ENCODE measurements around the gene HECTD4. TPM values are rescaled to one million over a fixed set of nuclear protein-coding genes. Genes with fewer than 3 reads are reported as not detected.

Gene HECTD4
- total RNA-seq, 1 donor from 2014 or later: 33.6 TPM

DNA sequence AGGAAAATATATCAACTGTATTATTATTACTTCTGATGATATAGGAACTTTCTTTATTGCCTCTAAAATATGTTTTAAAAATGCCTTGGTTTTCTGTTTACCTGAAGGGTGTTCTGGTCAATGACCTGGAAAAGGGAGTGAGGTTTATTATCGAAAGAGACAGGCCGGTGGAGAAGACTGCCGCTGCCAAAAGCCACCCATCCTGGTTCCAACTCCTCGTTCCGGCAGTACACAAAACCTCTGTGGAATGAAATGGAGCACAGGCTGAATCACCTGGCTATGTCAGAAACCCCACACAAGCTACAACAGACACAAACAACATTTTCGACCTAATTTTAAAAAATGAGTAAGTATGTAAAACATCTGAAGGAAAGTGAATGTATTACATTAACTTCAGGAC is 73.6 kb downstream of the HECTD4 start:
- Mint-ChIP-seq H3K27ac (no peak overlapping the region), H3K36me3 (ENCODE audit: low read depth) (peaks cover 28% of the 10 kb centered on the region), H3K4me1 (no peaks in the 10 kb centered on the region), H3K4me3 (no peak overlapping the region), H3K9me3 (no peaks in the 10 kb centered on the region), H3K27me3 (no peaks in the 10 kb centered on the region)
- intact Hi-C loops (cut with micrococcal nuclease): no loop called here
- no peak for DNase-seq

DNA sequence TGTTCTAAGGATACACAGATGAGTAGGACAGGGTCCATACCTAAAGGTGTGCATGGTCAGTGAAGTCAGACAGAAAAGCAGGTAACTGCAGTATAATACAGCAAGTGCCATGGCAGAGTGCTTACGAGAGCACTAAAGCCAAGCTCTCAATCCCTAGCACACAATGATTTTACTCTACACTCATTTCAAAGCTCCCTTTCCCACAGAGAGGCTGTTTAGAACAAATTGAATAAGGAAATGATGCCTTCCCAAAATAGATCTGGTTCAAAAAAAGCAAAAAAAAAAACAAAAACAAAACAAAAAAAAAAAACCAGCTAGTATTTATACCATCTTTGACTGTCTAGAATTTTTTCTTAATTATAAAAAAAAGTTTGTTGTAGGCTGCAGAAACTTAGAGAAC is 74.1 kb downstream of the HECTD4 start:
- DNase-seq: no peak
- H3K4me1 Mint-ChIP-seq: peaks cover 2% of the 10 kb centered on the region
- no peak overlapping the region for H3K27ac Mint-ChIP-seq
- no peak overlapping the region for H3K4me3 Mint-ChIP-seq
- intact Hi-C loops (cut with micrococcal nuclease): no loop called here
- no peaks in the 10 kb centered on the region for H3K27me3 Mint-ChIP-seq
- no peaks in the 10 kb centered on the region for H3K9me3 Mint-ChIP-seq
- peaks cover 30% of the 10 kb centered on the region for H3K36me3 Mint-ChIP-seq (ENCODE audit: low read depth)

DNA sequence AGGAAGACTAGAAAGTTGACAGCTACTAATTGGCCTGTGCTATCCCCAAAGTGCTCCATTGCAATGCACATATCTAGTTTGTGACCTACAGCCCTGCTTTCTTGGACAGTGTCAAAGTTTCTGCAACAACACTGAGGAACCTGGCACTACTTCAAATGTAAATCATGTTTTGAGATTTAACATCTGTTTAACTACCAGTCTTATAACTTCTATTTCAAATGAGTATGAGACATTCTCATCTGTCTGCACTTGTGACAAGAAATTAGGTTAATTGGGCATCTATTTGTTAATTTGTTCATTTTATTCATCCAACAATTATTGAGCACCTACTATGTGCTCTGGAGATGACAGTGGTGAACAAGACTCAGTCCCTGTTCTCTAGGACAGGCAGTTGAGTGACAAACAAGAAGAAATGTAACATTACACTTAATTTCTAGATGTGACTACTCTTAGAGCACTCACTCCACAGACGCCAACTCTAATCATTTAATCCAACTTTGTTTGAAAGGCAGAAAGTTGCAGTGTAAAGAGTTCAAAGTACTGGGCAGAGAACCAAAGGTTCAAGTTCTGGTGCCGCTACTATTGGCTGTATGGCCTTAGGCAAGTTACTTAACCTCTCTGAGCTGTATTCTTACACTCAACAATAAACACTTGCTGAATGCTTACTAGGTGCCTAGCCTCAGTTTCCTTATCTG is 74.8 kb downstream of the HECTD4 start:
- Mint-ChIP-seq H3K4me1 (peaks cover 6% of the 10 kb centered on the region), H3K27me3 (no peaks in the 10 kb centered on the region), H3K27ac (no peak overlapping the region), H3K4me3 (no peak overlapping the region), H3K36me3 (ENCODE audit: low read depth) (peaks cover 28% of the 10 kb centered on the region), H3K9me3 (no peaks in the 10 kb centered on the region)
- no peak for DNase-seq
- intact Hi-C loops (cut with micrococcal nuclease): no loop called here

DNA sequence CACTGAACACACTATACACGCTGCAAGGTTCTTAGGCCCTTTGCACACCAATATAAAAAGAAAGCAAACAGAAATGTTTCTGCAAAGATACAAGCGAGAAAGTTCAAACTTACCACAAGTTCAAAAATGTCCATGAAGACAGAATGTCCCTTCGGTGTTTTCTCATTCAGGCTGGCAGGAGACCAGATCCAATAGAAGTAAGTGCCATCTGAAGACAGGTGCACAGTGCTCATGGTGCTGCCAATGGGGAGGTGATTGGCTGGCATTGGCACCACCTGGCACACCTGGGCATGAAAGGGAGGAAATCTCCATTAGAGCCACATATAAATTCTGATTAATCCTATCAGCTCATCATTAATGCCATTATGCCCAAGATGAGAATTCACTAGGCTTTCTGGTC is 76.3 kb downstream of the HECTD4 start:
- intact Hi-C loops (cut with micrococcal nuclease): no loop called here
- Mint-ChIP-seq H3K9me3 (no peaks in the 10 kb centered on the region), H3K27ac (no peak overlapping the region), H3K36me3 (ENCODE audit: low read depth) (peaks cover 21% of the 10 kb centered on the region), H3K4me1 (peaks cover 6% of the 10 kb centered on the region), H3K4me3 (no peak overlapping the region), H3K27me3 (no peaks in the 10 kb centered on the region)
- no peak for DNase-seq

DNA sequence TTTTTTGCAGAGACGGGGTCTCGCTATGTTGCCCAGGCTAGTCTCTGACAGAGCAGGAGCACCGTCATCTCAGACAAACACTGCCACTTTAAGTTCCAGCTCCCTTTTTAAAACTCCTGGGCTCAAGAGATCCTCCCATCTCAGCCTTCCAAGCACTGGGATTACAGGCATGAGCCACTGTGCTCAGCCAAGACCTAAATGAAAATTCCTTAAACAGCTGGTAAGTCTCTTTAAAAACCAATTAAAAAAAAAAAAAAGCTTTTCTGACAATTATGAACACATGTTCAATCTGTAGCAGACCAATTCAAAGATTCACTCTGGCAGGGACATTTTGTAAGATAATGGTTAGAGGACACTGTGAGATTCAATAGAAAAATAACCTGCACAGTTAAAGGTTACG is 77.8 kb downstream of the HECTD4 start:
- Mint-ChIP-seq H3K27ac (no peak overlapping the region), H3K4me1 (peaks cover 6% of the 10 kb centered on the region), H3K36me3 (ENCODE audit: low read depth) (peaks cover 20% of the 10 kb centered on the region), H3K4me3 (no peak overlapping the region), H3K9me3 (no peaks in the 10 kb centered on the region), H3K27me3 (no peaks in the 10 kb centered on the region)
- intact Hi-C loops (cut with micrococcal nuclease): loop anchor here (5.0 kb wide), 1 partner anchor 83 kb away; no protein-coding TSS in a partner anchor
- DNase-seq: no peak

DNA sequence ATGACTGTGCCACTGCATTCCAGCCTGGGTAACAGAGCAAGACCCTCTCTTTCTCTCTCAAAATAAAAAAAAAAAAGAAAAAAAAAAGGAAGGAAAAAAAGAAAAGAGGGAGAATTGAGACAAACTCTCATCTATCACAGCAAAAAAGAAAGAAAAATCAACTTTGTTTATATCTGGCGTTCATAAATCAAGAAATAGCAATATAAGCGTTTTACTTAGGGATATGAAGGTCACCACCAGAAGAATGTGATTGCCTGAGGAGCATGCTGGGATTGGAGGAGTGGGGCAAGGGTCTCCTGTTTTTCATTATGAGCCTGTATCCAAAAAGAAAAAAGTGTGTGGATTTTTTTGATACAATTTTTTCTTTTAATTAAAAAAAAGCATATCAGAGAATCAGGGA is 78.4 kb downstream of the HECTD4 start:
- no peak for DNase-seq
- H3K27ac Mint-ChIP-seq: no peak overlapping the region
- intact Hi-C loops (cut with micrococcal nuclease): loop anchor here (5.0 kb wide), 1 partner anchor 84 kb away; no protein-coding TSS in a partner anchor
- H3K4me1 Mint-ChIP-seq: peaks cover 6% of the 10 kb centered on the region
- H3K36me3 Mint-ChIP-seq (ENCODE audit: low read depth): peaks cover 17% of the 10 kb centered on the region
- no peaks in the 10 kb centered on the region for H3K27me3 Mint-ChIP-seq
- H3K4me3 Mint-ChIP-seq: no peak overlapping the region
- H3K9me3 Mint-ChIP-seq: no peaks in the 10 kb centered on the region

DNA sequence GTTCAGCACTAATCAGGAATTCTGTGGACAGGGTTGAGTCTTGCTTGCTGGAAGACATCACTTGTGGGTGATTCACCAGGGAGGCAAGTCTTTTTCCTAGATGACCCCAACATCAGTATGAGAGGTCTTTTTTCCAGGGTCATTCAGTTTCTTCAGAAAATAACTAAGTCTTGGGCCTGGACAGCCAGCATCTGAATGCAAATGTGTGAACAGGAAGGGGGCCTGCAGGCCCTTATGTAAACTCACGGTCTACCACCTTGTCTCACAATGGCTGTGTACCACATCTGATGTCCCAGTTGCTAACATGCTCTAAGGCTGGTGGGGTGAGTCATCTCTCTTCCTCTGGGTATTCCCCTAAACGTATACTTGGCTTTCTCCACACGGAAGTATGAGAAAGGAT is 79.2 kb downstream of the HECTD4 start:
- Mint-ChIP-seq H3K27ac (peak overlapping the region; percentile 40), H3K4me3 (no peak overlapping the region), H3K9me3 (no peaks in the 10 kb centered on the region), H3K27me3 (no peaks in the 10 kb centered on the region), H3K36me3 (ENCODE audit: low read depth) (peaks cover 13% of the 10 kb centered on the region), H3K4me1 (peaks cover 6% of the 10 kb centered on the region)
- intact Hi-C loops (cut with micrococcal nuclease): loop anchor here (5.0 kb wide), 1 partner anchor 84 kb away; no protein-coding TSS in a partner anchor
- DNase-seq: peak; percentile 85

DNA sequence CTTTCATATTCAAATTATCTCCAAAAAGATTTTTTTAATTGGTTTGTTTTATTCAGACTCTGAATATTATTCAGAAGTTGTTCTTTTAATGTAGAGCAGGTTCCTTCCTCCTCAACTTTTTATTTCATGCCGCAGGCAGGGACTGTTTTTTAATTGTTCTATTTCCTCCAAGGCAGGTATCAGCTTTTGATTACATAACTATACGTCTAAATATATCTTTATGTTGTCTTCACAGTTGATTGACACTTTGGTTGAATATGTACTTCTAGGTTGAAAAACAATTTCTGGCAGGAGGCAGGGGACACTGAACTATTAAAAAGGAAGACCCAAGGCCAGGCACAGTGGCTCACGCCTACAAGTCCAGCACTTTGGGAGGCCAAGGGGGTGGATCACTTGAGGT is 82.5 kb downstream of the HECTD4 start:
- H3K9me3 Mint-ChIP-seq: no peaks in the 10 kb centered on the region
- H3K27ac Mint-ChIP-seq: no peak overlapping the region
- DNase-seq: no peak
- peaks cover 6% of the 10 kb centered on the region for H3K4me1 Mint-ChIP-seq
- H3K36me3 Mint-ChIP-seq (ENCODE audit: low read depth): peaks cover 4% of the 10 kb centered on the region
- intact Hi-C loops (cut with micrococcal nuclease): loop anchor here (5.0 kb wide), 1 partner anchor 88 kb away; no protein-coding TSS in a partner anchor
- H3K4me3 Mint-ChIP-seq: no peak overlapping the region
- H3K27me3 Mint-ChIP-seq: no peaks in the 10 kb centered on the region

DNA sequence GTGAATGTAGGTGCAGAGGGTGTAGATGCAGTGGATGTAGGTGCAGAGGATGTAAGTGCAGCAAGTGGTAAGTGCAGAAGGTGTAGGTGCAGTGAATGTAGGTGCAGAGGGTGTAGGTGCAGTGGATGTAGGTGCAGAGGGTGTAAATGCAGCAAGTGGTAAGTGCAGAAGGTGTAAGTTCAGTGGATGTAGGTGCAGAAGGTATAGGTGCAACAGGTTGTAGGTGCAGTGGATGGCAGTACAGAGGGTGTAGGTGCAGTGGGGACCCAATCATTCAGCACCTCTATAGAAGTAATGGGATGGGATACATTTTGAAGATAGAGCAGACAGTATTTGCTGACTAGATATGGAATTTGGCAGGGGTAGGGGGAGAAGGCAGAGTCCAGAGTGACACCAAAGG is 85.0 kb downstream of the HECTD4 start:
- Mint-ChIP-seq H3K4me1 (peaks cover 1% of the 10 kb centered on the region), H3K4me3 (no peak overlapping the region), H3K9me3 (no peaks in the 10 kb centered on the region), H3K27me3 (no peaks in the 10 kb centered on the region), H3K27ac (no peak overlapping the region), H3K36me3 (ENCODE audit: low read depth) (peaks cover 6% of the 10 kb centered on the region)
- DNase-seq: no peak
- intact Hi-C loops (cut with micrococcal nuclease): no loop called here

DNA sequence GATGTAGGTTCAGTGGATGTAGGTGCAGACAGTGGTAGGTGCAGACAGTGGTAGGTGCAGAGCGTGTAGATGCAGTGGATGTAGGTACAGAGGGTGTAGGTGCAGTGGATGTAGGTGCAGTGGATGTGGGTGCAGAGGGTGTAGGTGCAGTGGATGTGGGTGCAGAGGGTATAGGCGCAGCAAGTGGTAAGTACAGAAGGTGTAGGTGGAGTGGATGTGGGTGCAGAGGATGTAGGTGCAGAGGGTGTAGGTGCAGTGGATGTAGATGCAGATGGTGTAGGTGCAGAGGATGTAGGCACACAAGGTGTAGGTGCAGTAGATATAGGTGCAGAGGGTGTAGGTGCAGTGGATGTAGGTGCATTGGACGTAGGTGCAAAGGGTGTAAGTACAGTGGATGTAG is 86.0 kb downstream of the HECTD4 start:
- peaks cover 5% of the 10 kb centered on the region for H3K4me1 Mint-ChIP-seq

DNA sequence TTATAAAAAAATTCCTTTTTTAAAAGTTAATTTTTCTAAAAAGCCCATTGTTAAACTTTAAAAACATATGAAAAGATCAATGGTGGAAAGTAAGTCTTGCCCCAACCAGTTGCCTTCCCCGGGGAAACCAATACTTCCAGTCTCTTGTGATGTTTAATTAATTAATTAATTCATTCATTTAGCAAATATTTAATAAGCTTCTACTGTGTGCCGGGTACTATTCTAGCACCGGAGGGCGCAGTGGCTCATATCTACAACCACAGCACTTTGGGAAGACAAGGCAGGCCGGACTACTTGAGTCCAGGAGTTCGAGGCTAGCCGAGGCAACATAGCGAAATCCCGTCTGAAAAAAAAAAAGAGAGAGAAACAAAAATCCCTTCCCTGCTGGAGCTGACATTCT is 87.4 kb downstream of the HECTD4 start:
- Mint-ChIP-seq H3K36me3 (ENCODE audit: low read depth) (peaks cover 9% of the 10 kb centered on the region), H3K27me3 (no peaks in the 10 kb centered on the region), H3K9me3 (peaks cover 4% of the 10 kb centered on the region), H3K4me3 (no peak overlapping the region), H3K27ac (no peak overlapping the region), H3K4me1 (peaks cover 5% of the 10 kb centered on the region)
- no peak for DNase-seq
- intact Hi-C loops (cut with micrococcal nuclease): no loop called here

More for the DNA sequence above, 86.0 kb downstream of the HECTD4 start:
- no peak overlapping the region for H3K4me3 Mint-ChIP-seq
- peaks cover 7% of the 10 kb centered on the region for H3K36me3 Mint-ChIP-seq (ENCODE audit: low read depth)
- no peaks in the 10 kb centered on the region for H3K9me3 Mint-ChIP-seq
- DNase-seq: no peak
- intact Hi-C loops (cut with micrococcal nuclease): no loop called here
- no peaks in the 10 kb centered on the region for H3K27me3 Mint-ChIP-seq
- no peak overlapping the region for H3K27ac Mint-ChIP-seq

DNA sequence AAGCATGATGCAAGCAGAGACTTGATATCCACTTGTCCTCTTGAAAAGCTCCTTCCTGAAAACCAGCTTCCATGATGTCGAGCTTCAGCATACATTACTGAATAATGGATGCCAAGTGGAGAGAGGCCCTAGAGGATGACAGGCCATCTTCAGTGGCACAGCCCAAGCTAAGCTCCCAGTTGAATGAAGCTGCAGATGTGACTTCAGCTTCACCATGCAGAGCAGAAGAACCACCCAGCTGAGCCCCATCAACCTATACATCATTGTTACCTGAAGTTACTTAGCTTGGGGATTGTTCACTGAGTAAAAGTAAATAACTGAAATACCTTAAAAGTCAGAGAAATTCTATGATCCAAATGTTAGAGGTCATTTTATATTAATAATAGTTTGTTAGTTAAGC is 93.6 kb downstream of the HECTD4 start:
- Mint-ChIP-seq H3K36me3 (ENCODE audit: low read depth) (peaks cover 17% of the 10 kb centered on the region), H3K27me3 (no peaks in the 10 kb centered on the region), H3K27ac (no peak overlapping the region), H3K4me3 (no peak overlapping the region), H3K9me3 (peaks cover 4% of the 10 kb centered on the region), H3K4me1 (peaks cover 5% of the 10 kb centered on the region)
- intact Hi-C loops (cut with micrococcal nuclease): no loop called here
- DNase-seq: no peak

DNA sequence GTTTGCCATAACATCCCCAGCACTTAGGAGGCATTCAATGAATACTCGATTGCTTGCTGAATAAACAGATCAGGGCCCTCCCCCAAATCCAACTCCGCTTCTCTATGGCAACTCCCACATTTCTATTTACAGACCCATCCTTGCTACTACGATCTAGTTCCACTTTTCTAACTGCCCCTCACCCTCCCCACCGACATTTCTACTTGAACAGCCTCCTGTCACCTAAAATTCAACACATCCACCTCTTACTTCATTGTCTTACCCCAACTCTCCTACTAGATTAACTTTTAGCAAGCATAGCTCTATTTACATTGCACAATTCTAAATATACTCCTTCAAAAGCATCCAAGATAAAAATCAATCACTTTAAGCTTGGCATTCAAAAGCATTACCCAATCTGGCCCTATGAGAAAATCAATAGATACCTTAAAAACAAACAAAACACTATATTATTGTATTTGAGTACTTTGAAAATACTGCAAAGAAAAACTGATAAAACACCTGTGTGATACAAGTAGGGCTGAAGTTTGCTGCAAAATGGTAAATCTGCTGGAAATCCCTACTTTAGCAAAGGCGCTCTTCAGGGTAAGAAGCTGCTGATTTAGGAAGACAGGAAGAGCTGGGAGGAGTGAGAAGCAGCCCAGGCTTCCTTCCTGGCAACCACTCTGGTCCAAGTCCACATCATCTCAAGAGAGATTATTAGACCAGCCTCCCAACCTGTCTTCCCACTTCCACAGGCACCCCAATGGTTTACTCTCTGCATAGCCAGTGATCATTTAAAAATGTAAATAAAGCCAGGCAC is 96.4 kb downstream of the HECTD4 start:
- no peaks in the 10 kb centered on the region for H3K27me3 Mint-ChIP-seq
- intact Hi-C loops (cut with micrococcal nuclease): no loop called here
- no peak overlapping the region for H3K4me3 Mint-ChIP-seq
- peaks cover 10% of the 10 kb centered on the region for H3K36me3 Mint-ChIP-seq (ENCODE audit: low read depth)
- DNase-seq: no peak
- no peaks in the 10 kb centered on the region for H3K4me1 Mint-ChIP-seq
- no peak overlapping the region for H3K27ac Mint-ChIP-seq
- peaks cover 2% of the 10 kb centered on the region for H3K9me3 Mint-ChIP-seq

DNA sequence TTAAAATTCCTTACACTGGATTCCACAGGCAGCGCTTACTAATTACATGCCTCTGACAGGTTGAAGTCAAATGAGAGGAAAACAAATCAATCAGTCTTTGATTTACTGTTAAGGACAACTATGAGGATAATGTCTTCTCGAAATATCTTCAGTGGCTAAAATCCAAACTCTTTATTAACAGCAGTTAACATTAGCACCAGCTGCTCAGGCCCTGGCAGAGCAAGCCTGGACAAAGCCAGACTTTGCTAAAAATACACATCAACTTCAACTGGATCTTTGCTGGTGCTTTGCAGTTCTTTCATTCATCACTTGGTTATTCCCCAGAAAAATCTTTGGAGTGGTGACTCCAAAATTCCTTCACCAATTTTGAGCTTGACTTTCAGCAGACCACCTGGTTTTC is 98.7 kb downstream of the HECTD4 start:
- no peak for DNase-seq
- no peak overlapping the region for H3K4me3 Mint-ChIP-seq

More for the DNA sequence above, 98.7 kb downstream of the HECTD4 start:
- H3K9me3 Mint-ChIP-seq: no peaks in the 10 kb centered on the region
- no peak overlapping the region for H3K27ac Mint-ChIP-seq
- H3K27me3 Mint-ChIP-seq: no peaks in the 10 kb centered on the region
- intact Hi-C loops (cut with micrococcal nuclease): no loop called here
- H3K4me1 Mint-ChIP-seq: no peaks in the 10 kb centered on the region
- peaks cover 4% of the 10 kb centered on the region for H3K36me3 Mint-ChIP-seq (ENCODE audit: low read depth)
